ENCODE results near the gene CHMP6. TPM values are rescaled to one million over a fixed set of nuclear protein-coding genes. Genes with fewer than 3 reads are reported as not detected.

The CHMP6 gene
- total RNA-seq, 1 experiment from 2014 or later: 15.0 TPM

DNA sequence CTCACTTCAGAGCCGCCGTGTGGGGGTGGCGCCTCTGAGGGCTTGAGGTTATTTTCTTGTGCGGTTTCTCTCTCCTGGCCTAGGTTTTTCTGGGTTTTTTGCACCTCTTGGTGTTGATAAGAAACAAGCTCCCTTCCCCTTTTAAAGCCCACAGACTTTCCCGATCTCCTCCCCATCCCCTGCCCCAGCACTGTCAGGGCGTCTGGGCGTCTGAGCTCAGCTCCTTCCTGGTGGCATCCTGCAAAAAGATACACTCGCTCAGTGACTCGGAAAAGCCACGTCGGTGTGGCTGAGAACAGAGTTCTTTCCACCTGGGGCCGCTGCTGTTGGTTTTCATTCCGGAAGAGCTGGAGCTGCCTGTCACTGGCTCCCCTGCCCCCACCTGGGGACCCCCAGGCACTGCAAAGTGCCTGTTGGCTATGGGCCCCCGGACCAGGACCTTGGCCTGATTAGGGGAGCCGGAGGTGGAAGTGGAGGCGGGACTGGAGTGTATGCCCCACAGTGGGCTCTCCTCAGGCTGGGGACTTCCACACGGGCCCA, 57.8 kb downstream of the CHMP6 start:
- Mint-ChIP-seq H3K4me1 (peaks cover 6% of the 10 kb centered on the region; the same call in 1 of the 2 replicates), H3K4me3 (no peak overlapping the region), H3K27ac (peak overlapping the region; percentile 84), H3K9me3 (no peaks in the 10 kb centered on the region), H3K36me3 (no peaks in the 10 kb centered on the region), H3K27me3 (ENCODE audit: low read depth) (no peaks in the 10 kb centered on the region)
- DNase-seq (ENCODE audit: low spot score): no peak
- TF ChIP-seq KAT7 (CRISPR knock-in tag; IDR thresholded peaks at IDR 0.05; ENCODE audit: borderline replicate concordance): no peak
- TF ChIP-seq, protein P1, sequence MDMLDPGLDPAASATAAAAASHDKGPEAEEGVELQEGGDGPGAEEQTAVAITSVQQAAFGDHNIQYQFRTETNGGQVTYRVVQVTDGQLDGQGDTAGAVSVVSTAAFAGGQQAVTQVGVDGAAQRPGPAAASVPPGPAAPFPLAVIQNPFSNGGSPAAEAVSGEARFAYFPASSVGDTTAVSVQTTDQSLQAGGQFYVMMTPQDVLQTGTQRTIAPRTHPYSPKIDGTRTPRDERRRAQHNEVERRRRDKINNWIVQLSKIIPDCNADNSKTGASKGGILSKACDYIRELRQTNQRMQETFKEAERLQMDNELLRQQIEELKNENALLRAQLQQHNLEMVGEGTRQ (CRISPR knock-in tag; IDR thresholded peaks at IDR 0.05): no peak
- TF ChIP-seq, protein P2, sequence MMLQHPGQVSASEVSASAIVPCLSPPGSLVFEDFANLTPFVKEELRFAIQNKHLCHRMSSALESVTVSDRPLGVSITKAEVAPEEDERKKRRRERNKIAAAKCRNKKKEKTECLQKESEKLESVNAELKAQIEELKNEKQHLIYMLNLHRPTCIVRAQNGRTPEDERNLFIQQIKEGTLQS (CRISPR knock-in tag; conservative IDR thresholded peaks at IDR 0.05): no peak
- ATAC-seq: no peak
- POLR2A ChIA-PET: no interaction called here
- CTCF ChIA-PET: interaction anchor here (0.9 to 1.3 kb wide), 4 partner anchors 9 to 48 kb away, joined by 3 to 7 read pairs (median 4); no protein-coding TSS in a partner anchor

Other genes starting within 250 kb of the CHMP6 start
- gene BAIAP2, start 43.3 kb downstream of the CHMP6 start, total RNA-seq (2021): 16.9 to 20.7 TPM (median 18.4 TPM) in 3 replicates
- not detected in 3 replicates for gene PVALEF, start 173.7 kb downstream of the CHMP6 start, total RNA-seq (2021)
- gene AATK, start 174.4 kb downstream of the CHMP6 start, total RNA-seq (2021): 2.9 to 4.4 TPM (median 3.0 TPM) in 3 replicates
- gene CEP131, start 231.1 kb downstream of the CHMP6 start, total RNA-seq (2021): 32.4 to 35.2 TPM (median 34.3 TPM) in 3 replicates
- gene TEPSIN, start 247.2 kb downstream of the CHMP6 start, total RNA-seq (2021): 32.2 to 40.7 TPM (median 35.4 TPM) in 3 replicates
- gene NDUFAF8, start 247.5 kb downstream of the CHMP6 start, total RNA-seq (2021): 58.6 to 73.0 TPM (median 59.9 TPM) in 3 replicates

Measured in WTC11 (cell line).